ENCODE results near the gene NFATC1. TPM values are rescaled to one million over a fixed set of nuclear protein-coding genes. Genes with fewer than 3 reads are reported as not detected.
"Not testable (repeated sequence)": the region's sequence is repeated elsewhere in the genome, so short reads cannot be mapped to it uniquely, and the experiment has no call there.

The NFATC1 gene
- total RNA-seq, 1 donor from 2014 or later, result 17.0 TPM

GRCh38 chr18:79490626-79491041, 94.9 kb downstream of the NFATC1 start:
- DNase-seq, result no peak

GRCh38 chr18:79491081-79491551, 95.4 kb downstream of the NFATC1 start:
- DNase-seq, result no peak

GRCh38 chr18:79493211-79493800, 97.6 kb downstream of the NFATC1 start:
- DNase-seq, result no peak

- no peak for DNase-seq
Measured at GRCh38 chr18:79493801-79494211, 98.1 kb downstream of the NFATC1 start.

- DNase-seq, result no peak
Measured at GRCh38 chr18:79494936-79495335, 99.2 kb downstream of the NFATC1 start.

GRCh38 chr18:79495591-79496071, 99.9 kb downstream of the NFATC1 start:
- no peak for DNase-seq

GRCh38 chr18:79496237-79496977, 100.7 kb downstream of the NFATC1 start:
- no peak for DNase-seq

- DNase-seq, result peak; percentile 63
Measured at GRCh38 chr18:79496978-79497637, 101.4 kb downstream of the NFATC1 start.

GRCh38 chr18:79497638-79498081, 101.9 kb downstream of the NFATC1 start:
- peak; percentile 61 for DNase-seq

- DNase-seq, result no peak
Measured at GRCh38 chr18:79498662-79499061, 102.9 kb downstream of the NFATC1 start.

GRCh38 chr18:79501006-79501405, 105.3 kb downstream of the NFATC1 start:
- no peak for DNase-seq

GRCh38 chr18:79502782-79503181, 107.1 kb downstream of the NFATC1 start:
- peak; percentile 86 for DNase-seq

GRCh38 chr18:79503406-79503805, 107.7 kb downstream of the NFATC1 start:
- no peak for DNase-seq

GRCh38 chr18:79504034-79504433, 108.3 kb downstream of the NFATC1 start:
- no peak for DNase-seq

- DNase-seq, result not testable (repeated sequence)
Measured at GRCh38 chr18:79504495-79504894, 108.8 kb downstream of the NFATC1 start.

GRCh38 chr18:79505465-79505864, 109.7 kb downstream of the NFATC1 start:
- not testable (repeated sequence) for DNase-seq

GRCh38 chr18:79506191-79507075, 110.7 kb downstream of the NFATC1 start:
- peak; percentile 53 for DNase-seq

- peak; percentile 87 for DNase-seq
Measured at GRCh38 chr18:79507076-79507545, 111.4 kb downstream of the NFATC1 start.

GRCh38 chr18:79507546-79508480, 112.1 kb downstream of the NFATC1 start:
- peak; percentile 85 for DNase-seq

GRCh38 chr18:79508565-79509535, 113.1 kb downstream of the NFATC1 start:
- no peak for DNase-seq

Measured in dermis blood vessel endothelial cell (primary cell).